NCI-H510A treated with DMSO at 0.1 percent for 48 hours (cell line): ENCODE measurements around the gene AQR.
"Not testable (repeated sequence)": the region's sequence is repeated elsewhere in the genome, so short reads cannot be mapped to it uniquely, and the experiment has no call there.

Experiments
- DNase-seq: peaks from one replicate; lab custom pipeline; 2025; lab: John Stamatoyannopoulos, UW

Gene AQR

DNA sequence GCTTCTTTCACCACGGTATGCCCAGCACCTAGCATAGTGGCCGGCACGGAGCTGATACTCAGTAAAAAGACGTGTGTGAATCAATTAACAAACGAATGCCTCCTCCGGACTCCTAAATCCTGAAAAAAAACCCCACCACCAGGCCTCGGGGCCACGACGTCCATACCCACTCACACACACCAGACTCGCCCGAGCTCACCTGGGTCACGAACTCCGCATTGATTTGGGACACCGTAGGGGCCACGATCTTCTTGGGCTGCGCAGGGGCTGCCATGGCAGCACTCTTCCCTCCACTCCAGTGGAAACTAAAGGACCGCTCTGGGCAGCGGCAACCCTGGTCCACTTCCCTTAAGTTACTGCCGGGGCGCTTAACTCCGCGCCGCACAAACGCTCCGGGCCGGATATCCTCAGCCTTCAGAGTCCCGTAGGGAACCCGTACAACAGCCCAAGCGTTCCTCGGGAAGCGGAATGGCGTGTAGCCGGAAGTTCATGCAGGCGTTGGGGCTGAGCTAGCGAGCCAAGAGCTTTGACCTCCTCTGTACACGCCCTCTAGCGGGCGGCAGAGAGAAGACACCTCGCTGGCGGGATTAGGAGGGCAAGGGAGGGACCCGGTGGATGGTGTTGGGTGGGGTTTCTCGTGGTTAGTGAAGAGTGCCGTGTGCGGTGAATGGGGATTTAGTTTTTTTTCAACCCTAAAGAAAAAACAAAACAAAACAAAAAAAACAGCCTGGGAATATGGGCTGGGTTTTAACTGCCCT is at the start of gene AQR:
Gene AQR (minus strand): TSS at position 403 of the 758 bp plus-strand sequence. CDS start 129 bp downstream, at position 274.
- DNase-seq, result peak; percentile 83

DNA sequence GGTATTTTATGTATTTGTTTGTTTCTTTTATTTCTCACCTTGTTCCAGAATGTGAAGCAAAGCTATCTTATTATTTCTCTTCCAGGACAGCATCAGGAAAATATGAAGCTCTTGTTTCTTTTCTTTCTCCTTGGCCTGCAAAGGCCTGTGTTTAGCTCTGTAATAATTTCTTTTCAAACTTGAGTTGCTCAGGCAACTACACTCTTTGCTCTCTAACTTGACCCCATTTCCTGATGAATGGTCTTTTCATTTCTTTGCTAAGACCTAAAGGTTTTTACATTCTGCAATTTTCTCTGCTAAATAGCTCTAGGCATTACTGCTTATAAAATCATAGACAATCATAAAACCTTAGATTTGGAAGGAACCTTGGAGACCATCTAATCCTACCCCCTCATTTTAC is 44.7 kb upstream of the AQR start:
- no peak for DNase-seq

DNA sequence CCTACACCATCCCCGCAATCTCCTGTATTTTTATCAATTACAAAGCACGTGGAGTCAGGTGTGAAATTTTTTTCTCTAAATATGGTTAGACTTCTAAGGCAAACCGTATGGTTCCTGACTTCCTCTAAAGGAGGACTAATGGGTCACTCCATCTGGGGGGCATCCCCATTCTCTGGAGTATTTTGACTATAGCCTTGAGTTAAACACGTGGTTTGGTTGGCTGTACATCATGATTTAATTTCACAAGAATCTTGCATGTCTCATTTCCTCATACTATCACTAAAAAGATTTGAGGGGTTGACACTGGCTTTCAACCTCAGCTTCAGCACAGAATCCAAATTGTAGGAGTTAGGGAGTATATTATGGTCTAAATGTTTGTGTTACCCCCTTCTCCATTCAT is 43.8 kb upstream of the AQR start:
- DNase-seq, result no peak

DNA sequence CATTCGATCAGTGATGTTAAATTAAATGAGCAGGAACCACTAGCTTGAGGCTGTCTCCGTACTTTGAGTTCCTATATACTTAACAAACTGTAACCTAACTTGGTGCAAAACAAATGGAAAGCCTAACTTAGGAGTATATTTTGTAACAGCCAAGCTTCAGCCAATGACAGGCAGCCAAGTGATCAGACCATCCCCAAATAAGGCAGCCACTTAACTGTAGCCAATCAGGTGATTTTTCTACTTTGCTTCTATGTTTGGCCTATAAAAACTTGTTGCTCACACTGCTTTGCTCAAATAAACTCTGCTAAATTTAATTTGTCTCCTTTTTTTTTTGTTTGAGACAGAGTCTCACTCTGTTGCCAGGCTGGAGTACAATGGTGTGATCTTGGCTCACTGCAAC is 37.9 kb upstream of the AQR start:
- DNase-seq, result no peak

GRCh38 chr15:35005933-35006332 is 36.4 kb upstream of the AQR start:
- DNase-seq, result no peak

DNA sequence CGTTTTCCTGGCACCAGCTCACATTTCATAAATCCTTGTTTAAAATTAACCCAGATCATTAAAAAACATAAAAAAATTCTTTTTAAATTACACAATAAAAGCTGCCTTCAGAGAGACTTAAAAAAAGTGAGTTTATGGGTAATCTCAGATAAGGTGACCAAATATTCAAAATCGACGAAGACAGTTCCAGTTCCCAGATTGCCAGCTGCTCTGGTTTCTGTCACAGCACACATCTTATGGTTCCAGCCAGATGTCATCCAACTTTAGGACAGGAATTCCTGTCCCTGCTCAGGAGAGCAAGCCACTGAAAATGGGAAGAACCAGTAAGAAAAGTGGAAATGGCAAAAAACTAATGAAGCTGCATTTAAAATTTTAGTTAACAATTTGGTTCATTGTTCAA is 34.4 kb upstream of the AQR start:
- DNase-seq, result no peak

- no peak for DNase-seq
Measured at GRCh38 chr15:35000511-35000910, 31.0 kb upstream of the AQR start.

DNA sequence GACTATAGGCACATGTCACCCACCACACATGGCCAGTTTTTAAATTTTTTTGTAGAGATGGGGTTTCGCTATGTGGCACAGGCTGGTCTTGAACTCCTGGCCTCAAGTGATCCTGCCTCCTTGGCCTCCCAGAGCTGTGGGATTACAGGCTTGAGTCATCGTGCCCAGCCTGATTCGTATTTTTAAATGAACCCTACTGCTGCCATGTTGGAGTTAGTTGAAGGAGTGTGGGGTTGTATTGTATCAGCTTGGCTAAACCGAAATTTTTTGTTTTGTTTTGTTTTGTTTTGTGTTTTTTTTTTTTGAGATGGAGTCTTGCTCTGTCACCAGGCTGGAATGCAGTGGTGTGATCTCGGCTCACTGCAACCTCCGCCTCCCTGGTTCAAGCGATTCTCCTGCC is 30.4 kb upstream of the AQR start:
- DNase-seq, result no peak

GRCh38 chr15:34994925-34995324 is 25.4 kb upstream of the AQR start:
- no peak for DNase-seq

DNA sequence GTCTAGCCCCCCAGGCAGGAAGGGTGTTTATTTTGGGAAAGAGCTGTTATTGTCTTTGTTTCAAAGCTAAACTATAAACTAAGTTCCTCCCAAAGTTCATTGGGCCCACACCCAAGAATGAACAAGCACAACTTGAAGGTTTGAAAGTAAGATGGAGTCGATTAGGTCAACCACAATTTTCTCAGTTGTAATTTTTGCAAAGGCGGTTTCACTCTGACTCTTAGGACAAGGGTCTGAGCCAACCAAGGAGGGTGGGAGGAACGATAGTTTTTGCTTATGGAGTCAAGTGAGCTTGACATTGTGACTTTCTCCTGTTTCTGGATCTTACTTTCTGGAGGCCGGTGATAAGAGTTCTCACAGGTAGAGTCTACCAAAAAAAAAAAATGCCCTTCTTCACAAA is 24.3 kb upstream of the AQR start:
- DNase-seq, result no peak

- no peak for DNase-seq
Measured at GRCh38 chr15:34993412-34993811, 23.9 kb upstream of the AQR start.

GRCh38 chr15:34988027-34988902 is 18.7 kb upstream of the AQR start, which contains the start of gene ZNF770:
Gene ZNF770 (minus strand): TSS chr15:34988287. CDS start chr15:34983434, 4,853 bp downstream.
- peak; percentile 73 for DNase-seq

DNA sequence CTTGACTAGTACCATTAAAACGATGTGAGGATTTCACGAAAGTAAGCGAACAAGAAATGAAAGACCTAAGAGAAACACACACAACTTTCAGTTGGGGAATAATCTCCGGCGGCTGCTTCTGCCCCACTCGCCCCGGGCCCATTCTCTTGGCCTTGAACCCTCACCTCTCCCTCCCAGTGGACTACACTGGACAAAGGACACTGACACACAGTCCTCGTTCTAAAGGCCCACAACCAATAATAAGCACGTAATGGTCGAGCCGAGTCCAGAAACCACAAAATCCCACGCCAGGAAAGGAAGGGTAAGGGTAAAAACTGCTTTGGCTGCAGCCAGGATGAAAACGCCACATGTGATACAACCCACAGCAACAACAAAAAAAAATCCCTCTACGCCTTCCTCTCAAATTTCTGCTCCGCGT is 18.1 kb upstream of the AQR start:
- DNase-seq, result no peak

GRCh38 chr15:34986771-34987480 is 17.4 kb upstream of the AQR start:
- no peak for DNase-seq

GRCh38 chr15:34986326-34986725 is 16.8 kb upstream of the AQR start:
- DNase-seq, result no peak

DNA sequence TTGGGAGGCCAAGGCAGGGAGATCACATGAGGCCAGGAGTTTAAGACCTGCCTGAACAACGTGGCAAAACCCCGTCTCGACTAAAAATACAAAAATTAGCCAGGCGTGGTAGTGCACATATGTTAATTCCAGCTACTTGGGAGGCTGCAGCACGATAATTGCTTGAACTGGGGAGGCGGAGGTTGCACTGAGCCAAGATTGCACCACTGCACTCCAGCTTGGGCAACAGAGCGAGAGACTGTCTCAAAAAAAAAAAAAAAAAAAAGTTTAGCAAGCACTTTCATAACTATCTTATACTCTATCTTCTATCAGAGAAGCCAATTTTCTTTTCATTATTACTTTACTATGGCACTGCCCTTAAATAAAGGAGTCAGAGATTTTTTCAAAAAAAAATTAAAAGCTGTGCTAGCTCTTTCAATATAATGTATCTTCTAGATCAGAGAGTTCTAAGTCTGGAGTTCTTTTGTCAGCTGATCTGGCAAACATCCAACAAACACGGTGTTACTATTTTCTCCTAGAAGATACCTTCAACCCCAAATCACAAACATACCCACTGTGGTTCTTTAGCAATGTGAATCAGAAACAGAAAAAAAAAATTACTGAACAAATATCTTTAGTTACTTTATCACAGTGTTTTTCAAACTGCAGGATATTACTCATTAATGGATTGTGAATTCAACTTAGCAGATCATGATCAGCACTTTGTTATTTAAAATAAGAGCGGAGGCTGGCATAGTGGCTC is 15.5 kb upstream of the AQR start:
- no peak for DNase-seq

DNA sequence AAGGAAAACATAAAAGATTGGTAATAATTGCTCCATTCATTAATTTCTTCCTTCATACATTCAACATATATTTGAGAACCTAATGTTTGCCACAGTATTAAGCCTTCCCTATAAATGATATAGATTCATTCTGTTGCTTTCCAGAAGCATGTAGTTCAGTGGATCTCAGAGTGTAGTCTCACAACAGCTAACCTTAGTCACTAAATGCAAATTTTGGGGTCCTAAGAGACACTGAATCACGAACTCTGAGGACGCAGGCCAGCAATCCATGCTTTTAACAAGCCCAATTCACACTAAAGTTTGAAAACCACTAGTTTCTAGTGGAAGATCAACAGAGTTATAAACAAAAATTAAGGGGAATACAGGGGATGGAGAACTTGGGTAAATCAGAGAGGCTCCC is 7.2 kb upstream of the AQR start:
- no peak for DNase-seq

- no peak for DNase-seq
Measured at GRCh38 chr15:34976073-34976472, 6.5 kb upstream of the AQR start.

DNA sequence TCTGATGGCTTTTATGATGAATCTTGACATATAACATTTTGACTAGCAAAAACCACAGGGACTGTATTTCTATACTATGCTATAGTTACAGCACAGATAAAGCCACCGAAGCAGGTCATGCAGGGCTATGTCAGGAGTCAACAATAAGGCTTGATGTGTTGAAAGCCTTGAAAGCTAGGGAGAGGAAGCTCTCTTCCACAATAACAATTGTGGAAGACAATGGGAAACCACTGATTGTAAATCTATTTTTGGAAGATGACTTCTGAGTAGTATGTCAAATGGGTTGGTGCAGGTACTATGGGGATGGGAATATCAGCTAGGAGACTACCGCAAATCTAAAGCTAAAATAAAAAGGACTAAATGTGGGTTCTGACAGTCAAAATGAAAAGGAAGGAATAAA is 4.0 kb upstream of the AQR start:
- no peak for DNase-seq

- not testable (repeated sequence) for DNase-seq
Measured at GRCh38 chr15:34970098-34970643, 629 bp upstream of the AQR start.

GRCh38 chr15:34964277-34964676 is 5.3 kb downstream of the AQR start:
- no peak for DNase-seq

GRCh38 chr15:34953851-34954250 is 15.7 kb downstream of the AQR start:
- DNase-seq, result no peak
